ENCODE data around the gene ZDHHC11. TPM values are rescaled to one million over a fixed set of nuclear protein-coding genes. Genes with fewer than 3 reads are reported as not detected.

The ZDHHC11 gene
- polyA plus RNA-seq, 1 donor (not counting 4 experiments of a cell fraction or from before 2014, with no cell fraction given) = 0.33 TPM

- dilution Hi-C loops (cut with MboI; ENCODE audit: extremely low pct_ligation_motif_present, low sequenced_read_pairs) = no loop called here
- Histone ChIP-seq H3K9me3 (ENCODE audit: control insufficient read depth, low read depth, low read length) (no peaks in the 10 kb centered on the region), H3K79me2 (ENCODE audit: control insufficient read depth, insufficient read depth, low read length) (peaks cover 60% of the 10 kb centered on the region)
Observed at GRCh38 chr5:882253-883183, 31.7 kb upstream of the ZDHHC11 start.

GRCh38 chr5:881551-881935 is 30.8 kb upstream of the ZDHHC11 start:
- H4K20me1 ChIP-seq (ENCODE audit: control insufficient read depth, extremely low read depth, insufficient read depth, low read length) = peaks cover 13% of the 10 kb centered on the region

More at GRCh38 chr5:882253-883183, 31.7 kb upstream of the ZDHHC11 start:
- TF ChIP-seq CTCF (optimal IDR thresholded peaks at IDR 0.05 in 1 of 3, IDR thresholded peaks at IDR 0.05 in 1 of 3, conservative IDR thresholded peaks at IDR 0.05 in 1 of 3; ENCODE audit: extremely low read depth in 1 of 3, insufficient read depth in 2 of 3, low read length in 3 of 3) = no peak
- TF ChIP-seq EZH2 (IDR thresholded peaks at IDR 0.05; ENCODE audit: low read length) = no peak
- no peak overlapping the region for H3K4me2 ChIP-seq (ENCODE audit: control insufficient read depth, extremely low read depth, insufficient read depth, low read depth, low read length)
- FAIRE-seq (no peak), DNase-seq (ENCODE audit: low read depth, low spot score) (no peak)
- H3K27me3 ChIP-seq (ENCODE audit: control insufficient read depth, extremely low read depth, insufficient read depth, low read length) = no peaks in the 10 kb centered on the region
- peaks cover 47 to 66% of the 10 kb centered on the region in 2 experiments for H3K36me3 ChIP-seq (ENCODE audit: control insufficient read depth in 2 of 2, extremely low read depth in 1 of 2, insufficient read depth in 2 of 2, low read length in 2 of 2)
- no peak overlapping the region for H3K27ac ChIP-seq (ENCODE audit: control insufficient read depth, insufficient read depth, low read length)
- no peak overlapping the region for H3K4me3 ChIP-seq (ENCODE audit: control insufficient read depth in 2 of 3, extremely low read depth in 1 of 3, insufficient read depth in 2 of 3, low read depth in 1 of 3, low read length in 3 of 3)
- no peak overlapping the region for H2AFZ ChIP-seq (ENCODE audit: control insufficient read depth, low read length)
- H3K4me1 ChIP-seq (ENCODE audit: control insufficient read depth, extremely low read depth, insufficient read depth, low read length) = no peaks in the 10 kb centered on the region
- H4K20me1 ChIP-seq (ENCODE audit: control insufficient read depth, extremely low read depth, insufficient read depth, low read length) = peaks cover 13% of the 10 kb centered on the region
- H3K9me1 ChIP-seq (ENCODE audit: control insufficient read depth, extremely low read depth, insufficient read depth, low read length) = no peaks in the 10 kb centered on the region
- H3K9ac ChIP-seq (ENCODE audit: control insufficient read depth, extremely low read depth, insufficient read depth, low read length) = no peak overlapping the region

More at GRCh38 chr5:881551-881935, 30.8 kb upstream of the ZDHHC11 start:
- DNase-seq (ENCODE audit: low read depth, low spot score) (no peak), FAIRE-seq (no peak)
- H3K27me3 ChIP-seq (ENCODE audit: control insufficient read depth, extremely low read depth, insufficient read depth, low read length) = no peaks in the 10 kb centered on the region
- H3K27ac ChIP-seq (ENCODE audit: control insufficient read depth, insufficient read depth, low read length) = no peak overlapping the region
- no peaks in the 10 kb centered on the region for H3K9me3 ChIP-seq (ENCODE audit: control insufficient read depth, low read depth, low read length)
- no peak for TF ChIP-seq CTCF (optimal IDR thresholded peaks at IDR 0.05 in 1 of 3, IDR thresholded peaks at IDR 0.05 in 1 of 3, conservative IDR thresholded peaks at IDR 0.05 in 1 of 3; ENCODE audit: extremely low read depth in 1 of 3, insufficient read depth in 2 of 3, low read length in 3 of 3)
- TF ChIP-seq EZH2 (IDR thresholded peaks at IDR 0.05; ENCODE audit: low read length) = no peak
- H2AFZ ChIP-seq (ENCODE audit: control insufficient read depth, low read length) = no peak overlapping the region
- dilution Hi-C loops (cut with MboI; ENCODE audit: extremely low pct_ligation_motif_present, low sequenced_read_pairs) = no loop called here
- peaks cover 51% of the 10 kb centered on the region for H3K79me2 ChIP-seq (ENCODE audit: control insufficient read depth, insufficient read depth, low read length)
- H3K4me1 ChIP-seq (ENCODE audit: control insufficient read depth, extremely low read depth, insufficient read depth, low read length) = no peaks in the 10 kb centered on the region
- peaks cover 49 to 58% of the 10 kb centered on the region in 2 experiments for H3K36me3 ChIP-seq (ENCODE audit: control insufficient read depth in 2 of 2, extremely low read depth in 1 of 2, insufficient read depth in 2 of 2, low read length in 2 of 2)
- H3K4me3 ChIP-seq (ENCODE audit: control insufficient read depth in 2 of 3, extremely low read depth in 1 of 3, insufficient read depth in 2 of 3, low read depth in 1 of 3, low read length in 3 of 3) = no peak overlapping the region
- no peaks in the 10 kb centered on the region for H3K9me1 ChIP-seq (ENCODE audit: control insufficient read depth, extremely low read depth, insufficient read depth, low read length)
- no peak overlapping the region for H3K4me2 ChIP-seq (ENCODE audit: control insufficient read depth, extremely low read depth, insufficient read depth, low read depth, low read length)
- no peak overlapping the region for H3K9ac ChIP-seq (ENCODE audit: control insufficient read depth, extremely low read depth, insufficient read depth, low read length)

Measured in keratinocyte (primary cell).